NCI-H146 (cell line): ENCODE measurements around the gene RFTN1.

Experiments
- DNase-seq: peaks from one replicate; lab custom pipeline; 2025; lab: John Stamatoyannopoulos, UW

Gene RFTN1

GRCh38 chr3:16304061-16305010 lies 209.2 kb downstream of the RFTN1 start:
- DNase-seq = no peak

- DNase-seq = no peak
These were observed 210.4 kb downstream of the RFTN1 start for GRCh38 chr3:16303037-16303575.

GRCh38 chr3:16302082-16302631 lies 211.3 kb downstream of the RFTN1 start:
- DNase-seq = no peak

- no peak for DNase-seq
These were observed 212.0 kb downstream of the RFTN1 start for GRCh38 chr3:16301507-16301906.

DNA sequence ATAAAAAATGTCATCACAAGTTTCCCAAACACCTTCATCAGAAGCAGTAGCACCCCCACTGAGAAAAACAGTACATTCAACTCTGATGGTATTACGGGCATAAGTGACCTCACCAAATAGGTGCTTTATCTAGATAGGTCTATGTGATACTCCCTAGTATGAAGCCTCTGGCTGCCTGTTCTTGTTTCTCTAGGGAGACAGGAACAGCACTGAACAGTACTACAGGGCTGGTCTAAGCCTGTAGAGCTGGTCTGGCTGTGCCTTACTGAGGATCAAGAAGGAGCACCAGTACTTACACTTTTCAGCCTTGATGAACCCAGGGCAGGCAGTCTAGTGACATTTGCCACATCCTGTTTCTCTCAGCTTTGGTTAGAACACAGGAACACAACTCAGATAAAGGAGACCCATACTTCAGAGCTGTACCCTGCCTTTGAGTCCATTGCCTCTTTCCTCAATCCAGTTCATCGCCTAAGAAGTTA lies 212.6 kb downstream of the RFTN1 start:
- no peak for DNase-seq

DNA sequence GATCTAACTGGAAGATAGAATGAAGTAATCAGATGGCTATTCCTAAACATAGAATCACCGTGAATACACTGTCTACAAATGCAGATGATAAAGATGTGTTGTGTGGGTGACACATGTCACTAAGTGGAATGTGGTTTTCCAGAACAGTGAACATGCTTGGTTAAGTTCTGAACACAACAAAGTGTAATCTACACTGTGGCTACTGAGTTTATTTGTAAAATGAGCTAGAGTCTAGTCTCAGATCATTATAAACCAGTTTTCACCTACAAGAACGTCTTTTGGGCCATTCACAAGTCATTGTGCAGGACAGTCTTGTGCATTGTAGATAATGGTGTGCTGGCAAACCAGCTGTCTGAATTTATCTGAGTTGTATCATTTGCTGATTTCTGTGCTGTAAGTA lies 213.2 kb downstream of the RFTN1 start:
- no peak for DNase-seq

DNA sequence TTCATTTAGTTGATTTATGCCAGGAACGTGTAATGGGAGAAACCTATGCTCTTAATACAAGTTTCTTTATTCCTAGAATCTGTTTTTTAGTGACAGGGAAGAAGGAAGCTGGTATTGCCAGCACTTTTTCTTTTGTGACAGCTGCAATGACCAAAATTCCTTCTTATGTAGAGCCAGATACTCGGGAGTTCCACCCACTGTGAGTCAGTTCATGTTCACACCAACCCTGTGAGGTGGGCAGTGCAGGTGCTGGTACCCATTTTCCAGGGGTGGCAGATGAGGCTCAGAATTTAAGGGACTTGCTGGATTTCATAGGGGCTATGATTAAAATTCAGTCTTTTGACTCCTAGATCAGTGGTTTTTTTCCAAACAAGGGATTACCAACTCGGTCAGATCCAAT lies 213.8 kb downstream of the RFTN1 start:
- no peak for DNase-seq

GRCh38 chr3:16298891-16299290 lies 214.6 kb downstream of the RFTN1 start:
- no peak for DNase-seq

- no peak for DNase-seq
These were observed 215.3 kb downstream of the RFTN1 start for GRCh38 chr3:16297997-16298885.

DNA sequence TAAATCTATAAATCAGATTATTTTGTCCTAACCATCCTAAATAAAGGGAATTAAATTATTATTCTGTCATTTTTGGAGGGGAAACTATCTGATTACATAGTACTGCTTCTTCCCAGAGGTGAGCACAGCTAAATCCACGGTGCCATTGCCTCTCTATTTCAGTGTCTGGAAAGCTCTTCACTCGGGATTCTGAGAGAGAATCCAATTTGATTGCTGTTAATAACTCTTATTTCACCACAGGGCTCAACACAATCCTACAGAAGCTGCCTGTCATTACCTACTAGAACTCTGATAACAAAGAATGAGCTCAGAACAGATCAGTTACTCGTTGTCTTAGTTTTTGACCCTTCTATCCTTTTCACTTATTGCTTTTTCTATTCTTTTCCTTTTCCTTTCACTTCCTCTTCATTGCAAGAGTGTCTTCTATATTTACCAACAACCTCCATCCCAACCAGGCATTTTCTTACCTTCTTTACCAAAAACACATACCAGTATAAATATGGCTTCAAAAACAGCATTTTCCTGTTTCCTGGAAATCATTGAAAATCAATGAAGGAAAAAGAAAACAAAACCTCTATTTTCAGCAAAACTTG lies 218.1 kb downstream of the RFTN1 start:
- DNase-seq = no peak

DNA sequence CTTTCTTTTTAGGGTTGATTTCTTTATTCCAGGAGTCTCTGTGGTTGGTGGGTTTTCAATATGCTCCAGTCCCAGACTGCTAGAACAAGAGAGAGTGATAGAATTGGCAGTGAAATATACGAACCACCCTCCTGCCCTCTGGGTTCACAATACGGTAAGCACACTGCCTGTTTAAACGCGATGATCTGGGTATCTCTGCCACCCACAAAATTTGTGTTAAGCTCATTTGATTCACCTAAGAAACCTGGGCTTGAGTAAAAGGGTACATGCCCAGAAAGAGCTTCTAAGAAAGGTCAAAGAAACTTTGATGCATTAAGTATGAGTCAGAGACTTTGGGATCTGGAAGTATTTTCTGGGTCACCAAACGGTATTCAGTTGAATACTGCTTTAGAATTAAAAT lies 218.7 kb downstream of the RFTN1 start:
- no peak for DNase-seq

DNA sequence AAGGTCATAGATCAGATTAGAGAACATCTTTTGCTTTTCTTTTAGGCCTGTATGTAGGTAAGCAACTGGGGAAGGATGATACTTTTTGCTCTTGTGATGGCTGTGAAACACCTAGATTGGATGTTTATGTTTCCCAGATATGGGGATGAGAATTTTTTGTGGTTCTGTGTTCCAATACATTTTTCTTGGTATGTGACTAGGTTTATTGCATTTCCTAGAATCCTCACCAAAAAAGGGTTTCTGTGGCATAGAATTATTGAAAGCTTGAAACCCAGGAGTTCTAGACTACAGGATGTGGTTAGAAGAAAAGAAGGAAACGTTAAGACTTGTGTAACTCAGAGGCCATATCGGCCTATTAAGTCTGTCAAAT lies 222.7 kb downstream of the RFTN1 start:
- no peak for DNase-seq

DNA sequence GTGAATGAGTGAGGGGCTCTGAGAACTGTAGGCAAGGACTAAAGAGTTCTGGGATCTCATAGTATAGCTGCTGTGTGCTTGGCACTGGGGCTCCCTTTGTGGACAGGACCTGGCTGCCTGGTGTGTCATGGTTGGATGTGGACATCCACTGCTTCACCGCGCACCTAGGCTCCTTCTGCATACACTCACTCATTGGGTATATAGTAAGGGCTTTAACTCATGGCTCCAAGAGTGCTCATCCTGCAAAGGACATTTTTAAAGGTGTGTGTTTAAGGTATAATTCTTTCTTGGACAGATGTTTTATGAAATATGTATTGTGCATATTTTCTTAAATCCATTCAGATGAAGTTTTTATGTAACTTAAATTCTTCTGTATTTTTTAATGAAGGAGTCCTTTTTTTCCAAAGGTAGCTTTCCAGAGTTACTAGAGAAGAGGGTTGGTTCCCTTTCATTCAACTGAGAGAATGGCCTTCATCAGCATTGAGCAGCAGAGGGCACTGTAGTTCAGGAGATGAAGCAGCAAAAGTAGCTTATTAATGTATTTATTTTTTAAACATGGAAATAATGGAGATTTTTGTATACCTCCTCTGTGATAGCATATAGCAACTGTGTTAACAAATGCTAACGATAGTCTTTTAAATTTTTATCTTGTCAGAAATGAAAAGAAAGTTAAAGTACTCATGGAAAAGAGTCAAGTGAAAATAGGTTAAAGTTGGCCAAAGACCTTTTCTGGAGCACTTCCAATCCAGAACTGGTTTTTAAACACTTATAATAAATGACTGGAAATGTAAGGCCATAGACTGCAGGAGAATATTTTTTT lies 223.3 kb downstream of the RFTN1 start:
- DNase-seq = peak; percentile 25

DNA sequence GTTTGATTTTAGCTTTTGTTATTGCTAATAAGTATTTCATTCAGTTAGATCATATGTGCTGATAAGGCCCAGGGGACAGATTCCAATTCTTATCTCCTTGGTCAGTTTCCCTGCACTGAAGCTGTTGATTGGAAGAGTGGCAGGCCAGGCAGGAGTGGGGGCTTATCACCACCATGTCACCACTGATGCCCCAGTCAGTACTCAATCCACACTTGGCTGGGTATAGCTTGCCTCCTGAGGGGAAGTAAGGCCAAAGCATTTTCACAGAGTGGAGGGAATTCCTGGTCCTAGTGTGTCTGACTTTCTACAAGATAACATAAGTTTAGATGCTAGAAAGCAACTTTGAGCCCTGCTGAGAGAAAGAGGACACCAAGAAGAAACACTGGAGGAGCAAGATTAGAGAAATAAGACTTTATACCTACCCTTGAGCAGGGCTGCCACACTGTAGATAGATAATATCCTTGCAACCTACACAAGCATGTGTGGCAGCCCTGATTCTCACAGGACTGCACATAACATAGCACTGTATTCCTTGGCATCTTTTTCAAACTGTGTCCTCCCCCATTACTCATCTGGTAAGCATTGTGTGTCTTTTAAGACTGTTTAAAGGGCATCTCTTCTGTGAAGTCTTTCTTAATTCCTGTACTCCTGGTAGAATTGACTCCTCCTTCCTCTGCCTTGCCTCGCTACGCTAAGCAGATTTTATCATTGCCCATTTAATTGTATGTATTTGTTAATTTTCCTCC lies 224.2 kb downstream of the RFTN1 start:
- DNase-seq = no peak

GRCh38 chr3:16288664-16289063 lies 224.8 kb downstream of the RFTN1 start:
- DNase-seq = no peak

- no peak for DNase-seq
These were observed 226.6 kb downstream of the RFTN1 start for GRCh38 chr3:16286751-16287543.

GRCh38 chr3:16286161-16286560 lies 227.3 kb downstream of the RFTN1 start:
- DNase-seq = no peak

- no peak for DNase-seq
These were observed 228.9 kb downstream of the RFTN1 start for GRCh38 chr3:16284633-16285032.

DNA sequence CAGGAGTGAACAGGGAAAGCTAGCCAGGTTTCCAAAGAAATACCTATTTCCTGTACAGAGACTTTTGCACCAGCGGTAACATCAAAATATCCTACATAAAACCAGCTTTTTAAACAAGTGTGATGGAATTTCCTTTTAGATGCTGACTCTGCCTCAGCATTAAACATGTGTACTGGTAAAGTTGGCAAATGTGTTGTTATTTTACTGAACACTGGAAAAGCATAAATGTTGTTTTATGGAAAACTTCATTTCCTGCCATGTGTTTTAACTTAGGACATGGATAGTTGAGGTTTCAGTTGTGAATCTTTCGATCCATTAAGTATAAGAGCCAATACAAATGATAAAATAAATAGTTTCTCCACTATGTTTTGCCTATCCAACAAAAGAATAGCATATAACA lies 232.8 kb downstream of the RFTN1 start:
- DNase-seq = no peak
